GM12878 (cell line): ENCODE results near the gene CDYL2.

ENCODE experiments used
- ATF3 ChIP-seq: IDR thresholded peaks from 2 replicates; pipeline ENCODE4 v1.6.1; 2011; ENCODE audit warnings: low read depth, mild to moderate bottlenecking, low read length, moderate library complexity, borderline replicate concordance; ENCODE audit errors: extremely low read depth
- CEBPB ChIP-seq, 2 experiments: fragments of 150-350 bp in 1 of 2; IDR thresholded peaks; 2 replicates each; pipeline ENCODE4 v1.6.1; 2012 to 2014; ENCODE audit warnings: low read depth in 2 of 2, low read length in 2 of 2, borderline replicate concordance in 1 of 2, inconsistent platforms in 1 of 2
- CTCF ChIP-seq, 3 experiments: IDR thresholded peaks in 2 of 3; conservative IDR thresholded peaks in 1 of 3; 2 replicates each; pipeline ENCODE4 v1.5.1; 2011; ENCODE audit warnings: low read depth in 3 of 3, low read length in 3 of 3, mild to moderate bottlenecking in 3 of 3, control low read depth in 2 of 3, moderate library complexity in 2 of 3, inconsistent platforms in 1 of 3, mixed read lengths in 1 of 3; ENCODE audit not compliant: control insufficient read depth in 2 of 3, insufficient read depth in 1 of 3; ENCODE audit errors: extremely low read depth in 1 of 3
- KDM1A ChIP-seq: fragments of 200-600 bp; sonication (generic); IDR thresholded peaks from 2 replicates; pipeline ENCODE4 v1.6.1; 2016; ENCODE audit warnings: borderline replicate concordance
- POLR2A ChIP-seq: IDR thresholded peaks from 2 replicates; pipeline ENCODE4 v1.6.1; 2011; ENCODE audit warnings: low read depth, mild to moderate bottlenecking, low read length
- POLR2AphosphoS2 ChIP-seq: IDR thresholded peaks from 2 replicates; pipeline ENCODE4 v1.6.1; 2011; ENCODE audit warnings: low read depth, mild to moderate bottlenecking, low read length, improper control_type of control experiment, moderate library complexity
- SMC3 ChIP-seq: IDR thresholded peaks from 2 replicates; pipeline ENCODE4 v1.6.1; 2011; ENCODE audit warnings: low read length, improper control_type of control experiment, borderline replicate concordance
- SP1 ChIP-seq: IDR thresholded peaks from one replicate; pipeline ENCODE4 v1.6.1; 2011; ENCODE audit warnings: low read depth, low read length
- TCF7 ChIP-seq: IDR thresholded peaks from 2 replicates; pipeline ENCODE4 v1.6.1; 2014; ENCODE audit warnings: antibody characterized with exemption, borderline replicate concordance
- YY1 ChIP-seq: IDR thresholded peaks from 2 replicates; pipeline ENCODE4 v1.6.1; 2011; ENCODE audit warnings: low read depth, mild to moderate bottlenecking, low read length
- ZNF384 ChIP-seq: IDR thresholded peaks from 2 replicates; pipeline ENCODE4 v1.6.1; 2012; ENCODE audit warnings: low read depth, mild to moderate bottlenecking, low read length, improper control_type of control experiment, borderline replicate concordance

- TF ChIP-seq ATF3 (no peak), ZNF384 (no peak), TCF7 (no peak), CTCF (IDR thresholded peaks at IDR 0.05 in 2 of 3, conservative IDR thresholded peaks at IDR 0.05 in 1 of 3; ENCODE audit: control insufficient read depth in 2 of 3, extremely low read depth in 1 of 3, insufficient read depth in 1 of 3, low read depth in 3 of 3, low read length in 3 of 3) (no peak), CEBPB (IDR thresholded peaks at IDR 0.05; ENCODE audit: borderline replicate concordance in 1 of 2, low read depth in 2 of 2, low read length in 2 of 2) (no peak), SMC3 (no peak), SP1 (no peak), YY1 (no peak), POLR2A (no peak), KDM1A (no peak), POLR2AphosphoS2 (no peak)
Measured at GRCh38 chr16:80816356-80816755, 12.0 kb upstream of the CDYL2 start.
